ENCODE data around the gene ABCD2. TPM values are rescaled to one million over a fixed set of nuclear protein-coding genes. Genes with fewer than 3 reads are reported as not detected.

The ABCD2 gene
- total and polyA plus RNA-seq, 9 of the 15 experiments (the other 6 are each of a cell fraction or from before 2014, with no cell fraction given) = 0.01 to 0.08 (median 0.04) TPM; not detected in 3

- TF ChIP-seq HMBOX1 (IDR thresholded peaks at IDR 0.05) = no peak
- TF ChIP-seq TEAD1 (CRISPR knock-in tag; IDR thresholded peaks at IDR 0.05) = no peak
- no peak for TF ChIP-seq E2F3 (CRISPR knock-in tag; IDR thresholded peaks at IDR 0.05)
- peak; percentile 72 to 85 (median 78) for TF ChIP-seq CTCF (IDR thresholded peaks at IDR 0.05 in 2 of 3, conservative IDR thresholded peaks at IDR 0.05 in 1 of 3; ENCODE audit: insufficient read depth in 2 of 3, low read depth in 1 of 3, low read length in 3 of 3)
- TF ChIP-seq, protein P1, sequence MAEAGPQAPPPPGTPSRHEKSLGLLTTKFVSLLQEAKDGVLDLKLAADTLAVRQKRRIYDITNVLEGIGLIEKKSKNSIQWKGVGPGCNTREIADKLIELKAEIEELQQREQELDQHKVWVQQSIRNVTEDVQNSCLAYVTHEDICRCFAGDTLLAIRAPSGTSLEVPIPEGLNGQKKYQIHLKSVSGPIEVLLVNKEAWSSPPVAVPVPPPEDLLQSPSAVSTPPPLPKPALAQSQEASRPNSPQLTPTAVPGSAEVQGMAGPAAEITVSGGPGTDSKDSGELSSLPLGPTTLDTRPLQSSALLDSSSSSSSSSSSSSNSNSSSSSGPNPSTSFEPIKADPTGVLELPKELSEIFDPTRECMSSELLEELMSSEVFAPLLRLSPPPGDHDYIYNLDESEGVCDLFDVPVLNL (CRISPR knock-in tag; IDR thresholded peaks at IDR 0.05; ENCODE audit: low read depth) = no peak
- TF ChIP-seq JUN (IDR thresholded peaks at IDR 0.05; ENCODE audit: borderline replicate concordance, low read depth, low read length) = no peak
- TF ChIP-seq JUN (CRISPR knock-in tag; IDR thresholded peaks at IDR 0.05; ENCODE audit: borderline replicate concordance) = no peak
- no peak for TF ChIP-seq ZNF586 (CRISPR knock-in tag; conservative IDR thresholded peaks at IDR 0.05)
- no peak for TF ChIP-seq SIRT6 (IDR thresholded peaks at IDR 0.05; ENCODE audit: low read depth, low read length)
- TF ChIP-seq ZC3H11A (IDR thresholded peaks at IDR 0.05; ENCODE audit: low read depth, low read length) = no peak
- TF ChIP-seq RHOXF2B (CRISPR knock-in tag; conservative IDR thresholded peaks at IDR 0.05) = no peak
- TF ChIP-seq ZNF23 (CRISPR knock-in tag; IDR thresholded peaks at IDR 0.05) = peak; percentile 32; the same call in 1 of the 2 replicates
- TF ChIP-seq, protein P2, sequence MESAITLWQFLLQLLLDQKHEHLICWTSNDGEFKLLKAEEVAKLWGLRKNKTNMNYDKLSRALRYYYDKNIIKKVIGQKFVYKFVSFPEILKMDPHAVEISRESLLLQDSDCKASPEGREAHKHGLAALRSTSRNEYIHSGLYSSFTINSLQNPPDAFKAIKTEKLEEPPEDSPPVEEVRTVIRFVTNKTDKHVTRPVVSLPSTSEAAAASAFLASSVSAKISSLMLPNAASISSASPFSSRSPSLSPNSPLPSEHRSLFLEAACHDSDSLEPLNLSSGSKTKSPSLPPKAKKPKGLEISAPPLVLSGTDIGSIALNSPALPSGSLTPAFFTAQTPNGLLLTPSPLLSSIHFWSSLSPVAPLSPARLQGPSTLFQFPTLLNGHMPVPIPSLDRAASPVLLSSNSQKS (CRISPR knock-in tag; IDR thresholded peaks at IDR 0.05) = no peak
- TF ChIP-seq TEAD2 (tag; IDR thresholded peaks at IDR 0.05) = no peak
- TF ChIP-seq MBD2 (IDR thresholded peaks at IDR 0.05; ENCODE audit: borderline replicate concordance, low read depth) = no peak
- TF ChIP-seq NONO (IDR thresholded peaks at IDR 0.05; ENCODE audit: low read depth in 2 of 2, low read length in 1 of 2) = no peak
- TF ChIP-seq SAP30 (IDR thresholded peaks at IDR 0.05; ENCODE audit: borderline replicate concordance, insufficient read depth, low read depth, low read length, poor library complexity, severe bottlenecking) = no peak
- TF ChIP-seq XRCC5 (IDR thresholded peaks at IDR 0.05; ENCODE audit: low read depth, low read length) = no peak
- 0 out of 4 replicates have a peak, but pooled peaks of 1 of the 2 experiments have one; percentile 48 for TF ChIP-seq RCOR1 (IDR thresholded peaks at IDR 0.05; ENCODE audit: borderline replicate concordance in 1 of 2, low read depth in 2 of 2, low read length in 2 of 2)
- TF ChIP-seq, protein P3, sequence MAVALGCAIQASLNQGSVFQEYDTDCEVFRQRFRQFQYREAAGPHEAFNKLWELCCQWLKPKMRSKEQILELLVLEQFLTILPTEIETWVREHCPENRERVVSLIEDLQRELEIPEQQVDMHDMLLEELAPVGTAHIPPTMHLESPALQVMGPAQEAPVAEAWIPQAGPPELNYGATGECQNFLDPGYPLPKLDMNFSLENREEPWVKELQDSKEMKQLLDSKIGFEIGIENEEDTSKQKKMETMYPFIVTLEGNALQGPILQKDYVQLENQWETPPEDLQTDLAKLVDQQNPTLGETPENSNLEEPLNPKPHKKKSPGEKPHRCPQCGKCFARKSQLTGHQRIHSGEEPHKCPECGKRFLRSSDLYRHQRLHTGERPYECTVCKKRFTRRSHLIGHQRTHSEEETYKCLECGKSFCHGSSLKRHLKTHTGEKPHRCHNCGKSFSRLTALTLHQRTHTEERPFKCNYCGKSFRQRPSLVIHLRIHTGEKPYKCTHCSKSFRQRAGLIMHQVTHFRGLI (CRISPR knock-in tag; IDR thresholded peaks at IDR 0.05) = 0 out of 2 replicates have a peak, but pooled peaks have one; percentile 22
- TF ChIP-seq TRIM28 (IDR thresholded peaks at IDR 0.05) = peak; percentile 35; the same call in 1 of the 2 replicates
These were observed 6.6 kb upstream of the ABCD2 start (continued) for GRCh38 chr12:39626033-39626814.
